HFFc6 (cell line): ENCODE measurements around the gene MEX3D. TPM values are rescaled to one million over a fixed set of nuclear protein-coding genes. Genes with fewer than 3 reads are reported as not detected.

Source experiments
- DNase-seq: peaks from one replicate; pipeline ENCODE4 v3.0.0-alpha.2; 2018
- H3K27ac Mint-ChIP-seq: 2 replicates; pipeline ENCODE4 v1.8.0; 2020; ENCODE audit warnings: mild to moderate bottlenecking, mixed read lengths
- H3K27me3 Mint-ChIP-seq: 2 replicates; pipeline ENCODE4 v1.8.0; 2021; ENCODE audit warnings: mild to moderate bottlenecking, moderate library complexity, mixed read lengths; ENCODE audit not compliant: insufficient read depth
- H3K36me3 Mint-ChIP-seq: 2 replicates; pipeline ENCODE4 v1.8.0; 2021; ENCODE audit warnings: low read depth, mixed read lengths
- H3K4me1 Mint-ChIP-seq: 2 replicates; pipeline ENCODE4 v1.8.0; 2020; ENCODE audit warnings: low read depth, mixed read lengths
- H3K4me3 Mint-ChIP-seq: 2 replicates; pipeline ENCODE4 v1.8.0; 2020; ENCODE audit warnings: mild to moderate bottlenecking, moderate library complexity, mixed read lengths
- H3K9me3 Mint-ChIP-seq: 2 replicates; pipeline ENCODE4 v1.8.0; 2020; ENCODE audit warnings: mild to moderate bottlenecking, mixed read lengths
- CTCF ChIP-seq: fragments of 200-600 bp; sonication (generic); IDR thresholded peaks from 2 replicates; pipeline ENCODE4 v1.5.0; 2021; ENCODE audit warnings: antibody characterized with exemption, mild to moderate bottlenecking
- total RNA-seq, 6 experiments: library from RNA; stranded (reverse); fragmentation: NEBNext Ultra II Directional; extraction: Animal tissue kit (Norgen Biotek cat#: 25700); gene quantifications; 2 replicates in 1 of 6; 3 replicates in 5 of 6; pipeline ENCODE4 v1.2.3, GENCODE V29; 2021

Gene MEX3D
- total RNA-seq, 6 experiments from 2014 or later: 28.6 to 36.7 (median 31.4) TPM

DNA sequence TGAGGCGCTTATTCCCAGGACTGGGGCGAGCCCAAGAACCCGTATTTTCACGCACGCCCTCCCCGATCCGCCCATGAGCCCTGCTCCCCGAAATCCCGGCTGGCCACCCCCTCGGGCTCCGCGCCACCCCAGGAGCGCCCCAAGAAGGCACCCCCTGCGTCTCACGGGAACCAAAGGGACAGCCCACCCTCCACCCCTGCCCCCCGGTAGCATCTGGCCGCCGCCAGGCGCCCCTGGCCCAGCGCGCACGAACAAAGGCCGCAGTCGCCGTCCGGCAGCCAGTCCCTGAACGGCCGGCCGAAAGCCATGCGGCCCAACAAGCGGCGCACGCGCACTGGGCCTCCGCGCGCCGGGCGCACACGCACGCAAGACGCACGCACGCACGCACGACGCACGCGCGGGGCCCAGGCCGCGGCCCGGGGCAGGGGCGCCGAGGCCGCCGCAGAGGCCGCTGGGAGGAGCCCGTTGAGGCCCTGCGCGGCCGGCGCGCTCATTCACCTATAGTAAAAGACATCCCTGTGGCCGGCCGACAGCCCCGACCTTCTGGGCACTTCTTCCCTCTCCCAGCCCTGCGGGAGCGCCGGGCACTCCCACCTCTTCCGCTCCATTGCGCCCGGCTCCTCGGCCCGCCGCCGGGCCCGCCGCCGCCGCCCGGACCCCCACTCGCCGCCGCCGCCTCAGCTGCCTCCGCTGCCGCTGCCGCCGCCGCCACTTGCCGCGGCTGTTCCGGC lies 24.1 kb upstream of the MEX3D start:
- TF ChIP-seq CTCF: no peak
- Mint-ChIP-seq H3K4me3 (peak overlapping the region; percentile 95), H3K27ac (peak overlapping the region; percentile 84), H3K27me3 (peaks cover 5% of the 10 kb centered on the region), H3K36me3 (peaks cover 8% of the 10 kb centered on the region; the same call in 1 of the 2 replicates), H3K9me3 (no peaks in the 10 kb centered on the region), H3K4me1 (peaks cover 29% of the 10 kb centered on the region)
- peak; percentile 73 for DNase-seq

- Mint-ChIP-seq H3K27ac (peak overlapping the region; percentile 84), H3K4me1 (peaks cover 28% of the 10 kb centered on the region), H3K9me3 (no peaks in the 10 kb centered on the region), H3K4me3 (peak overlapping the region; percentile 95), H3K36me3 (peaks cover 8% of the 10 kb centered on the region; the same call in 1 of the 2 replicates), H3K27me3 (peaks cover 5% of the 10 kb centered on the region)
- no peak; the same call in 1 of the 2 replicates for TF ChIP-seq CTCF
- no peak for DNase-seq
Observed at GRCh38 chr19:1591421-1592023, 23.4 kb upstream of the MEX3D start.

DNA sequence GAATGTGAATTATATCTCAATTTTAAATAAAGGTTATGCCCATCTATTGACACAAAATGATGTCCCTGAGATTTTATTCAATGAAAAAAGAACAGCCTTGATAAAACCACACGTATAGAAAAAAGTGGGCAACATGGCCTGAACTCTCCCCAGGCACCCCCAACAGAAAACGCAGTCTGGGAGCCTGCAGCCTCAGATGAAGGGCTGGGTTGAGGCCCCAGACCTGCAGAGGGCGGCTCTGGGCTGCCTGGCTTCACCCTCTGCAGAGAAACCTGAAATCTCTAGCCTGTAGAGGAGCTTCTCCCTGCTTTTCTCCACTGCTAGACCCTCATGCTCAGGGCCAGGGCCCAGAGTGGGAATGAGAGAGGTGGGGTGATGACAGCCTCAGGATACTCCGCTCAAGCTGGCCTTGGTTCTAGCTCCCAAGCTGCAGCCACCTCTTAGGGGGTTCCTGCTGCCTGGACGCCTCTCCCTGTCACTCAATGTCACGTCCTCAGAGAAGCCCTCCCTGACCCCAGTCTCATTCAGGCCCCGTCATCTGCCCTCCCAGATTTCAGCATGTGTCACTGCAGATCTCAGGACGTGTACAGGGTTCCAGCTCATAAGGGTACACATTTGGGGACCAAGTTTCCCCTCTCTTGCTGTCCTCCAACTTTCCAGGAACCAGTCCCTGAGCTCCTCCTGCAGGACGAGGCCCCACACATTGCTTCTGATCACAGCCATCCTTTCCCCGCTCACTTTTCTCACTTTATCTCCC lies 22.7 kb upstream of the MEX3D start:
- H3K27me3 Mint-ChIP-seq: peaks cover 5% of the 10 kb centered on the region
- peak overlapping the region; percentile 84 for H3K27ac Mint-ChIP-seq
- peaks cover 28% of the 10 kb centered on the region for H3K4me1 Mint-ChIP-seq

DNA sequence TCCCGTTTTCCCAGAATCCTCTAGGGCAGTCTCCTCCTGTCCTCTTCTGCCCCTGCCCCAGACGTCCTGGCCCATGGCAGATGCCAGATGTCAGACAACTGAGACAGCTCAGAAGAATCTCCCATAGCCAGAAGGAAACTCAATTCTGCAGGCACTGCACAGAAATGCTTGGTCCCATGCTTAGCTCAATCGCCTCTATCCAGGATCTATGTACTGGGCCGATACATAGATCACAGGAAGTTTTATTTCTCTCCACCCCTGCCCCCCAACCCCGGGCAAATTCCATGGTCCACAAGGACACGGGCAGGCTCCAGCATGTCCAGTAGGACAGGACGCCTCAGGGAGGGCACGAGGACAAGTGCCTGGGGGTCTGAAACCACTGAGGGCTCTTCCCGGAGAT lies 19.7 kb upstream of the MEX3D start:
- H3K4me1 Mint-ChIP-seq: peaks cover 28% of the 10 kb centered on the region
- no peak for TF ChIP-seq CTCF
- peaks cover 3% of the 10 kb centered on the region for H3K27me3 Mint-ChIP-seq
- no peak overlapping the region; the same call in 1 of the 2 replicates for H3K4me3 Mint-ChIP-seq
- no peak overlapping the region; the same call in 1 of the 2 replicates for H3K27ac Mint-ChIP-seq
- H3K36me3 Mint-ChIP-seq: peaks cover 17% of the 10 kb centered on the region; the same call in 1 of the 2 replicates
- no peak for DNase-seq
- no peaks in the 10 kb centered on the region for H3K9me3 Mint-ChIP-seq

More for the DNA sequence above, 22.7 kb upstream of the MEX3D start:
- H3K36me3 Mint-ChIP-seq: peaks cover 13% of the 10 kb centered on the region; the same call in 1 of the 2 replicates
- H3K9me3 Mint-ChIP-seq: no peaks in the 10 kb centered on the region
- peak; percentile 27; the same call in 1 of the 2 replicates for TF ChIP-seq CTCF
- H3K4me3 Mint-ChIP-seq: peak overlapping the region; percentile 95
- DNase-seq: no peak

DNA sequence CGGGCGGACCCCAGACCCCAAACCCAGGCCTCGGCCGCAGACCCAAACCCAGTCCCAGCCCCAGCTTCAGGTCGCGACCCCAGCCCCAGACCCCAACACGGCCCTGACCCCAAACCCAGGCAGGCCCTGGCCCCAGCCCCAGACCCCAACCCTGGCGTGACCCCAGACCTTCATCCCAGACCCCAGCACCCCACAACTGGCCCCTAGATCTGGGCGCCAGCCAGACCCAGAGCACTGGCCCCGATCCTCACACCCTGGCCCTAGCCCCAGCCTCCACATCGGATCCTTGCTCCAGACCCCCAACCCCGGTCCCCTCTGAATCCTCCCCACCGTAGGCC lies 17.1 kb upstream of the MEX3D start:
- TF ChIP-seq CTCF: no peak
- Mint-ChIP-seq H3K4me3 (no peak overlapping the region), H3K27ac (no peak overlapping the region), H3K4me1 (peaks cover 16% of the 10 kb centered on the region), H3K27me3 (no peaks in the 10 kb centered on the region; the same call in 1 of the 2 replicates), H3K36me3 (peaks cover 17% of the 10 kb centered on the region; the same call in 1 of the 2 replicates), H3K9me3 (no peaks in the 10 kb centered on the region)
- no peak for DNase-seq
